Activated CD8-positive, alpha-beta T cell treated with anti-CD3 and anti-CD28 coated beads for 36 hours (primary cell): Measurements from ENCODE around the gene STT3B. TPM values are rescaled to one million over a fixed set of nuclear protein-coding genes. Genes with fewer than 3 reads are reported as not detected.

Source experiments
- ATAC-seq: fragments of 200-7000 bp; cut with Tn5 transposase; one replicate; pipeline ENCODE4 v1.10.0; 2021; ENCODE audit warnings: mild to moderate bottlenecking, moderate library complexity
- CTCF ChIA-PET: fragments of 350-600 bp; sonication (Branson Sonifier 250); formaldehyde crosslinking; loops from one replicate; lab custom pipeline; 2021; ENCODE audit warnings: antibody characterized with exemption; lab: Charles Lee
- POLR2A ChIA-PET: fragments of 350-600 bp; sonication (Branson Sonifier 250); formaldehyde crosslinking; loops from one replicate; lab custom pipeline; 2021; ENCODE audit warnings: antibody characterized with exemption; lab: Charles Lee
- DNase-seq: peaks from one replicate; pipeline ENCODE4 v3.0.0-alpha.2; 2020
- H3K27ac Mint-ChIP-seq: one replicate; pipeline ENCODE4 v1.8.0; 2021; ENCODE audit warnings: mild to moderate bottlenecking, mixed read lengths
- H3K27me3 Mint-ChIP-seq: one replicate; pipeline ENCODE4 v1.8.0; 2021; ENCODE audit warnings: mixed read lengths
- H3K36me3 Mint-ChIP-seq: one replicate; pipeline ENCODE4 v1.8.0; 2021; ENCODE audit warnings: low read depth, mixed read lengths
- H3K4me1 Mint-ChIP-seq: one replicate; pipeline ENCODE4 v1.8.0; 2021; ENCODE audit warnings: low read depth, mixed read lengths
- H3K4me3 Mint-ChIP-seq: one replicate; pipeline ENCODE4 v1.8.0; 2021; ENCODE audit warnings: mild to moderate bottlenecking, moderate library complexity, mixed read lengths
- H3K9me3 Mint-ChIP-seq: one replicate; pipeline ENCODE4 v1.8.0; 2021; ENCODE audit warnings: mixed read lengths
- intact Hi-C: fragments of 100-400 bp; cut with micrococcal nuclease; formaldehyde crosslinking; loops from one replicate; pipeline ENCODE4 v1.10.0; 2022
- total RNA-seq, 2 experiments: library from RNA; stranded (reverse); gene quantifications; one replicate each; pipeline ENCODE4 v1.2.3, GENCODE V29; 2021
- TF ChIP-seq, protein P1 (sequence below): fragments of 200-600 bp; IDR thresholded peaks from one replicate; pipeline ENCODE4 v1.8.0; 2022; ENCODE audit warnings: antibody characterized with exemption, mild to moderate bottlenecking

STT3B gene
- total RNA-seq, 2 experiments from 2014 or later = 92.8 to 103 TPM

DNA sequence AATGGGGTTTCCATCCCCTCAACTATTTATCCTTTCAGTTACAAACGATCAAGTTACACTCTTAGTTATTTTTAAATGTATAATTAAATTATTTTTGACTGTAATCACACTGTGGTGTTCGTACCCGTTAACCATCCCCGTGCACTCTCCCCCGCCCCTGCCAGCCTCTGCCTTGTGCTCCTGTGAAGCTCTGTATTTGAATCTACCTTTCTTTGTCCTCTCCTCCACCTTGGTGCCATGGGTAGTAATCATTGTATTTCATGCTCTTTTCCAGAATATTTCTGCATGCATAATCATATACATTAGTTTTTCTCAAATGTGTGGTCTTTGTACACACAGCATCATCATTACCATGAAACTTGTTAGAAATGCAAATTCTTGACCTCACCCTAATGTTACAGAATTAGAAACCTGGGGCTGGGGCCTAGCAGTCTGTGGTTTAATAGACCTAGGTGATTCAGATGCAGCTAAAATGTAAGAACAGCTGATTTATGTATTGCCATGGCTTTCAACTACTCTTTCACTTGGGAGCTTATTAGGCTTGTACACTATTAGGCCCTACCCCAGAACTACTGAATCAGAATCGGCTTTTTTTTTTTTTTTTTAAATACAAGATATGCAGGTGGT lies 91.5 kb downstream of the STT3B start:
- Mint-ChIP-seq H3K9me3 (no peaks in the 10 kb centered on the region), H3K36me3 (peaks cover 53% of the 10 kb centered on the region), H3K4me3 (no peak overlapping the region), H3K27ac (no peak overlapping the region), H3K27me3 (no peaks in the 10 kb centered on the region), H3K4me1 (peaks cover 23% of the 10 kb centered on the region)
- no peak for ATAC-seq
- intact Hi-C loops = no loop called here
- peak; percentile 4 for DNase-seq
- CTCF ChIA-PET = interaction anchor here (1.4 kb wide), 1 partner anchor 55 kb away, joined by 3 read pairs; no protein-coding TSS in a partner anchor
- POLR2A ChIA-PET = no interaction called here
- TF ChIP-seq, protein P1, sequence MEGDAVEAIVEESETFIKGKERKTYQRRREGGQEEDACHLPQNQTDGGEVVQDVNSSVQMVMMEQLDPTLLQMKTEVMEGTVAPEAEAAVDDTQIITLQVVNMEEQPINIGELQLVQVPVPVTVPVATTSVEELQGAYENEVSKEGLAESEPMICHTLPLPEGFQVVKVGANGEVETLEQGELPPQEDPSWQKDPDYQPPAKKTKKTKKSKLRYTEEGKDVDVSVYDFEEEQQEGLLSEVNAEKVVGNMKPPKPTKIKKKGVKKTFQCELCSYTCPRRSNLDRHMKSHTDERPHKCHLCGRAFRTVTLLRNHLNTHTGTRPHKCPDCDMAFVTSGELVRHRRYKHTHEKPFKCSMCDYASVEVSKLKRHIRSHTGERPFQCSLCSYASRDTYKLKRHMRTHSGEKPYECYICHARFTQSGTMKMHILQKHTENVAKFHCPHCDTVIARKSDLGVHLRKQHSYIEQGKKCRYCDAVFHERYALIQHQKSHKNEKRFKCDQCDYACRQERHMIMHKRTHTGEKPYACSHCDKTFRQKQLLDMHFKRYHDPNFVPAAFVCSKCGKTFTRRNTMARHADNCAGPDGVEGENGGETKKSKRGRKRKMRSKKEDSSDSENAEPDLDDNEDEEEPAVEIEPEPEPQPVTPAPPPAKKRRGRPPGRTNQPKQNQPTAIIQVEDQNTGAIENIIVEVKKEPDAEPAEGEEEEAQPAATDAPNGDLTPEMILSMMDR = no peak

DNA sequence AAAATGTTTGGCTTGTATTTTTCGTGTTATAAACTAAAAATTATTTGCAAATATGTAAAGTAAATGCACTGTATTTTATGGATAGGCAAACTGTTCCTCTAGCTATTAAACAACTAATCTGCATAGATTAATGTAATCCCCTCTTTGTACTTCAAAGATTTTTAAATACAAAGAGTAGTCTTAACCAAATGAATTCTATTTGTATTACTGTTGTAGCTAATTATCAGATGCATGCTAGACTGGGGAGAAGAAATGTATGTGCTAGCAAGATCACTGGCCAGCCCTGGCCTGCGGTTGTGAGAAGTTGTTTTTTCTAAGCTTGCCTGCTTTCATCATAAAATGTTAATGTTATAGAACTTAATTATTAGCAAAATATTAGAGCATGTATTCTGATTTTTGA lies 92.6 kb downstream of the STT3B start:
- H3K27me3 Mint-ChIP-seq = no peaks in the 10 kb centered on the region
- no peak for DNase-seq
- CTCF ChIA-PET = interaction anchor here (0.6 to 1.4 kb wide), 3 partner anchors 11 to 59 kb away, joined by 3 to 5 read pairs (median 3); no protein-coding TSS in a partner anchor
- H3K36me3 Mint-ChIP-seq = peaks cover 60% of the 10 kb centered on the region
- intact Hi-C loops = no loop called here
- POLR2A ChIA-PET = no interaction called here
- H3K27ac Mint-ChIP-seq = no peak overlapping the region
- H3K4me3 Mint-ChIP-seq = no peak overlapping the region
- H3K9me3 Mint-ChIP-seq = no peaks in the 10 kb centered on the region
- TF ChIP-seq, protein P1 = no peak
- no peak for ATAC-seq
- H3K4me1 Mint-ChIP-seq = peaks cover 26% of the 10 kb centered on the region

DNA sequence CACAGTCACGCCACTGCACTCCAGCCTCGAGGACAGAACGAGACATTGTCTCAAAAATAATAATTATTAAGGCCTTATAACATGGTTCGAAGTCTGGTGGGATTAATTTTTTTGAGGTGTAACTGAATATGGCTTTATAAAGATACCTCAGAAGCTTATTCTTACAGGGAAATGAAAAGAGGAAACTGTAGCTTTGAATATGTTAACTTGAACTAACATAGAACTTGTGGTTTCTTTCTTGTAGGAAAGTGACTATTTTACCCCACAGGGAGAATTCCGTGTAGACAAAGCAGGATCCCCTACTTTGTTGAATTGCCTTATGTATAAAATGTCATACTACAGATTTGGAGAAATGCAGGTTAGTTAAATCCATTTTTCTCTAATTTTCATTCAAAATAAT lies 96.3 kb downstream of the STT3B start:
- Mint-ChIP-seq H3K36me3 (peaks cover 70% of the 10 kb centered on the region), H3K4me3 (no peak overlapping the region), H3K4me1 (peaks cover 21% of the 10 kb centered on the region), H3K9me3 (no peaks in the 10 kb centered on the region), H3K27ac (no peak overlapping the region), H3K27me3 (no peaks in the 10 kb centered on the region)
- TF ChIP-seq, protein P1 = no peak
- ATAC-seq (no peak), DNase-seq (no peak)
- ChIA-PET POLR2A (interaction anchor here (0.6 kb wide), 1 partner anchor 47 kb away, joined by 3 read pairs; no protein-coding TSS in a partner anchor), CTCF (interaction anchor here (1.3 kb wide), 1 partner anchor 140 kb away, joined by 4 read pairs; no protein-coding TSS in a partner anchor)
- intact Hi-C loops = no loop called here

DNA sequence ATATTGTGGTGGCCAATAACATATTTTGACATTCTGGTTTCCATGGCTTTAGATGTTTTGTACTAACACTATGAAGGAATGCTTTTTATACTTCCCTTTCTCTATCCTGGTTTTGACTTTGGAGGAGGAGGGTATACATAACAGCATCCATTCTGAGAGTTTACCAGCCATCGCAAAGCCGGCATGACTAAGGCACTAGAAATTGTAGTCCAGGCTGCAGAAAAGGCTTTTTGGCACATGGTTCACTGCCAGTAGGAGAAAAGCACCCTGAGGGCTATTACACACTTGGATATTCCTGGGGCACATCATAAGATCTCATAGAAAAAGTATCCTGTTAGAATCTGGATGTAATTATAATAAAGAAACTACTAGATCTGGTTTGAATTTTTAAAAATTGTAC lies 101.8 kb downstream of the STT3B start:
- no peak overlapping the region for H3K4me3 Mint-ChIP-seq
- CTCF ChIA-PET = no interaction called here
- H3K4me1 Mint-ChIP-seq = peaks cover 47% of the 10 kb centered on the region
- POLR2A ChIA-PET = no interaction called here
- H3K27me3 Mint-ChIP-seq = no peaks in the 10 kb centered on the region
- no peaks in the 10 kb centered on the region for H3K9me3 Mint-ChIP-seq
- H3K27ac Mint-ChIP-seq = peak overlapping the region; percentile 31
- H3K36me3 Mint-ChIP-seq = peaks cover 64% of the 10 kb centered on the region
- intact Hi-C loops = no loop called here
- DNase-seq (no peak), ATAC-seq (no peak)
- TF ChIP-seq, protein P1 = no peak

DNA sequence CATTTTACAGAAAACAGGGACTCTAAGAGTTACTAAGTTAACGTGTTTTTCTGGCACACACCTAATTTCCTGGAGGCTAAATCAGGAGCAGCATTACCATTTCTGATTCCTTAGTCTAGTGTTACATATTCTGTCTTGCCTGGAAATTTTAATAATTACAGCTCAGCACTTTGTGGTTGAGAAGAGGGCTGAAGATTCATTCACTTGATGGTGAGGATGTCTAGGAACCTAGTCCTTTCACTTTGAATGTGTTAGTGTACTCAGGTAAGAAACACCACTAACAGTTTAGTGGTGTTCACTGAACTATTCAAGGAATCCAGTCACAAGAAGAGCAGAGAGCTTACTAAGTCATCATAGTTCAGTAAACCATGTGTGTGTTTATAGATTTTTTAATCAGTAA lies 102.8 kb downstream of the STT3B start:
- TF ChIP-seq, protein P1 = no peak
- intact Hi-C loops = no loop called here
- Mint-ChIP-seq H3K4me3 (no peak overlapping the region), H3K27me3 (no peaks in the 10 kb centered on the region), H3K27ac (peak overlapping the region; percentile 74), H3K36me3 (peaks cover 53% of the 10 kb centered on the region), H3K9me3 (no peaks in the 10 kb centered on the region), H3K4me1 (peaks cover 44% of the 10 kb centered on the region)
- ChIA-PET POLR2A (interaction anchor here (1.1 kb wide), 2 partner anchors 90 to 102 kb away, joined by 3 read pairs; partner anchors contain the start of gene STT3B), CTCF (interaction anchor here (0.8 to 1.6 kb wide), 2 partner anchors 69 to 85 kb away, joined by 4 to 5 read pairs; no protein-coding TSS in a partner anchor)
- ATAC-seq (peak; percentile 65), DNase-seq (no peak)
